Loucy (cell line): ENCODE measurements around the gene HBE1.

Experiments
- H2AFZ ChIP-seq: fragments of 200-600 bp; sonication (generic); 2 replicates; pipeline ENCODE4 v1.6.0; 2016; ENCODE audit warnings: antibody characterized with exemption, mild to moderate bottlenecking, low read length, moderate library complexity
- H3F3A ChIP-seq: fragments of 200-600 bp; 2 replicates; pipeline ENCODE4 v1.6.0; 2016; ENCODE audit warnings: antibody characterized with exemption, low read depth, mild to moderate bottlenecking
- H3K27me3 ChIP-seq: fragments of 200-600 bp; sonication (generic); 2 replicates; pipeline ENCODE4 v1.6.1; 2014; ENCODE audit warnings: low read length, mild to moderate bottlenecking; ENCODE audit not compliant: insufficient read depth, poor library complexity, severe bottlenecking
- H3K36me3 ChIP-seq: fragments of 200-600 bp; sonication (generic); 2 replicates; pipeline ENCODE4 v1.6.1; 2016; ENCODE audit warnings: low read length; ENCODE audit not compliant: insufficient read depth
- H3K4me1 ChIP-seq: fragments of 200-600 bp; sonication (generic); 2 replicates; pipeline ENCODE4 v1.5.1; 2014; ENCODE audit warnings: low read length, mild to moderate bottlenecking; ENCODE audit not compliant: insufficient read depth, poor library complexity, severe bottlenecking
- H3K4me2 ChIP-seq: fragments of 200-600 bp; sonication (generic); 2 replicates; pipeline ENCODE4 v1.6.0; 2014; ENCODE audit warnings: antibody characterized with exemption, low read length, low read depth, mild to moderate bottlenecking; ENCODE audit not compliant: poor library complexity, severe bottlenecking
- H3K4me3 ChIP-seq: fragments of 200-600 bp; sonication (generic); 2 replicates; pipeline ENCODE4 v1.5.1; 2014; ENCODE audit warnings: low read length, mild to moderate bottlenecking, mixed read lengths; ENCODE audit not compliant: poor library complexity, severe bottlenecking
- H3K79me2 ChIP-seq: fragments of 200-600 bp; sonication (generic); 2 replicates; pipeline ENCODE4 v1.6.1; 2014; ENCODE audit warnings: low read length; ENCODE audit not compliant: insufficient read depth
- H3K9ac ChIP-seq: fragments of 200-600 bp; sonication (generic); 2 replicates; pipeline ENCODE4 v1.6.0; 2014; ENCODE audit warnings: mild to moderate bottlenecking, low read depth, low read length, moderate library complexity; ENCODE audit not compliant: poor library complexity, severe bottlenecking
- H3K9me2 ChIP-seq: fragments of 200-600 bp; sonication (generic); replicated peaks from 2 replicates; pipeline ENCODE4 v1.6.1; 2016; ENCODE audit warnings: low read depth, low read length, mixed read lengths
- H3K9me3 ChIP-seq: fragments of 200-600 bp; sonication (generic); 2 replicates; pipeline ENCODE4 v1.6.1; 2014; ENCODE audit warnings: mild to moderate bottlenecking, antibody characterized with exemption, low read length, low read depth; ENCODE audit not compliant: insufficient read depth
- H4K20me1 ChIP-seq: fragments of 200-600 bp; sonication (generic); 2 replicates; pipeline ENCODE4 v1.6.0; 2014; ENCODE audit warnings: antibody characterized with exemption, low read length, mild to moderate bottlenecking; ENCODE audit not compliant: insufficient read depth, poor library complexity, severe bottlenecking
- CTCF ChIP-seq: fragments of 200-600 bp; sonication (generic); conservative IDR thresholded peaks from 2 replicates; pipeline ENCODE4 v1.5.1; 2014; ENCODE audit warnings: mild to moderate bottlenecking, antibody characterized with exemption, low read length
- EZH2phosphoT487 ChIP-seq: fragments of 200-600 bp; IDR thresholded peaks from 2 replicates; pipeline ENCODE4 v1.6.1; 2018; ENCODE audit warnings: antibody characterized with exemption, mild to moderate bottlenecking, moderate library complexity, borderline replicate concordance

Gene HBE1

GRCh38 chr11:5291207-5291838, 21.6 kb upstream of the HBE1 start:
- Histone ChIP-seq H4K20me1 (no peaks in the 10 kb centered on the region), H3K4me3 (no peak overlapping the region), H3K79me2 (no peaks in the 10 kb centered on the region), H3K9me2 (no peaks in the 10 kb centered on the region), H3K4me1 (no peaks in the 10 kb centered on the region), H3K9me3 (no peaks in the 10 kb centered on the region), H3K27me3 (no peaks in the 10 kb centered on the region), H3F3A (no peaks in the 10 kb centered on the region), H3K36me3 (no peaks in the 10 kb centered on the region), H3K4me2 (no peak overlapping the region), H2AFZ (peak overlapping the region; percentile 38; the same call in 1 of the 2 replicates), H3K9ac (no peak overlapping the region)
- TF ChIP-seq CTCF (peak; percentile 71), EZH2phosphoT487 (no peak)

- Histone ChIP-seq H4K20me1 (no peaks in the 10 kb centered on the region), H3F3A (no peaks in the 10 kb centered on the region), H3K4me3 (no peak overlapping the region), H3K79me2 (no peaks in the 10 kb centered on the region), H2AFZ (no peak overlapping the region), H3K9me2 (no peaks in the 10 kb centered on the region), H3K9ac (no peak overlapping the region), H3K4me2 (no peak overlapping the region), H3K36me3 (no peaks in the 10 kb centered on the region), H3K4me1 (no peaks in the 10 kb centered on the region), H3K9me3 (no peaks in the 10 kb centered on the region), H3K27me3 (no peaks in the 10 kb centered on the region)
- TF ChIP-seq CTCF: no peak
- TF ChIP-seq EZH2phosphoT487: no peak
Measured at GRCh38 chr11:5290106-5290505, 20.4 kb upstream of the HBE1 start.

GRCh38 chr11:5289696-5290095, 20.0 kb upstream of the HBE1 start:
- Histone ChIP-seq H3K27me3 (no peaks in the 10 kb centered on the region), H3K79me2 (no peaks in the 10 kb centered on the region), H3K4me2 (no peak overlapping the region), H4K20me1 (no peaks in the 10 kb centered on the region), H3K9me3 (no peaks in the 10 kb centered on the region), H3K4me3 (no peak overlapping the region), H2AFZ (no peak overlapping the region), H3K4me1 (no peaks in the 10 kb centered on the region), H3K9me2 (no peaks in the 10 kb centered on the region), H3K9ac (no peak overlapping the region), H3F3A (no peaks in the 10 kb centered on the region), H3K36me3 (no peaks in the 10 kb centered on the region)
- TF ChIP-seq CTCF: no peak
- TF ChIP-seq EZH2phosphoT487: no peak
